HepG2 (cell line): Measurements from ENCODE around the gene RORB. TPM values are rescaled to one million over a fixed set of nuclear protein-coding genes. Genes with fewer than 3 reads are reported as not detected.
A peak's percentile ranks its signal among the peaks of the same experiment; 100 is the strongest.

Experiments
- ATAC-seq: fragments of 200-7000 bp; cut with Tn5 transposase; 3 replicates; pipeline ENCODE4 v1.9.1; 2020; ENCODE audit warnings: mild to moderate bottlenecking, moderate library complexity
- BruUV-seq: library from RNA; stranded (reverse); fragments of 400-500 nt; replicated peaks from 2 replicates; lab custom pipeline; 2021; lab: Mats Ljungman, UMichigan
- CTCF ChIA-PET: fragments of 300-600 bp; formaldehyde crosslinking; extraction: SDS; loops from one replicate; lab custom pipeline; 2021; ENCODE audit warnings: low total read pairs, inconsistent platforms, low intra/inter-chr PET ratio; lab: Yijun Ruan, JAX
- POLR2A ChIA-PET: fragments of 350-600 bp; sonication (Branson Sonifier 250); formaldehyde crosslinking; loops from one replicate; lab custom pipeline; 2020; ENCODE audit warnings: antibody characterized with exemption, inconsistent platforms; lab: Yijun Ruan, JAX
- DNase-seq: peaks from one replicate; pipeline ENCODE4 v3.0.0-alpha.2; 2015; ENCODE audit warnings: low spot score
- FAIRE-seq: peaks from 3 replicates; lab custom pipeline; 2011; peaks lifted over from hg19 to GRCh38; lab: Jason Lieb, UNC
- H2AFZ ChIP-seq: one replicate; pipeline ENCODE4 v1.6.1; 2011; ENCODE audit warnings: low read length, inconsistent platforms
- H3K27ac ChIP-seq: fragments of 300-600 bp; 3 replicates; pipeline ENCODE4 v1.8.0; 2011; ENCODE audit warnings: mixed run types, mild to moderate bottlenecking, mixed read lengths, low read length, inconsistent platforms; ENCODE audit not compliant: insufficient read depth; ENCODE audit errors: extremely low read length
- H3K27me3 ChIP-seq, 2 experiments: fragments of 200-600 bp in 1 of 2; 2 replicates in 1 of 2; 3 replicates in 1 of 2; pipeline versions ENCODE4 v1.6.0 to v1.8.0; 2011; ENCODE audit warnings: low read length in 2 of 2, mild to moderate bottlenecking in 2 of 2, moderate library complexity in 2 of 2, inconsistent platforms in 1 of 2; ENCODE audit not compliant: insufficient read depth in 2 of 2, control insufficient read depth in 1 of 2
- H3K36me3 ChIP-seq, 2 experiments: fragments of 200-600 bp in 1 of 2; replicated peaks in 1 of 2; 2 replicates in 1 of 2; 3 replicates in 1 of 2; pipeline versions ENCODE4 v1.5.1 to v1.8.0; 2011; ENCODE audit warnings: low read length in 2 of 2, inconsistent platforms in 1 of 2; ENCODE audit not compliant: insufficient read depth in 2 of 2, control insufficient read depth in 1 of 2
- H3K4me1 ChIP-seq: 2 replicates; pipeline ENCODE4 v1.5.1; 2012; ENCODE audit warnings: low read length, inconsistent platforms; ENCODE audit not compliant: insufficient read depth
- H3K4me2 ChIP-seq: 2 replicates; pipeline ENCODE4 v1.6.0; 2011; ENCODE audit warnings: low read depth, low read length, inconsistent platforms
- H3K4me3 ChIP-seq, 3 experiments: fragments of 200-600 bp in 1 of 3; sonication (generic), shearing (Covaris generic) in 1 of 3; replicated peaks in 1 of 3; 2 replicates each; pipeline ENCODE4 v1.5.1; 2011 to 2016; ENCODE audit warnings: low read length in 3 of 3, inconsistent platforms in 2 of 3, low read depth in 2 of 3, mild to moderate bottlenecking in 2 of 3, control low read depth in 1 of 3, mixed read lengths in 1 of 3; ENCODE audit not compliant: insufficient read depth in 1 of 3
- H3K79me2 ChIP-seq: one replicate; pipeline ENCODE4 v1.6.1; 2011; ENCODE audit warnings: low read length, inconsistent platforms; ENCODE audit not compliant: insufficient read depth
- H3K9ac ChIP-seq: 2 replicates; pipeline ENCODE4 v1.6.0; 2011; ENCODE audit warnings: mild to moderate bottlenecking, low read depth, low read length, inconsistent platforms; ENCODE audit not compliant: insufficient read depth
- H3K9me3 ChIP-seq: 2 replicates; pipeline ENCODE4 v1.5.1; 2012; ENCODE audit warnings: mild to moderate bottlenecking, low read length
- H4K20me1 ChIP-seq: 2 replicates; pipeline ENCODE4 v1.6.0; 2011; ENCODE audit warnings: inconsistent platforms, mild to moderate bottlenecking, low read length, moderate library complexity; ENCODE audit not compliant: insufficient read depth
- ESRRA ChIP-seq: sonication (generic); formaldehyde crosslinking; IDR thresholded peaks from 2 replicates; pipeline ENCODE4 v1.5.1; 2020; ENCODE audit warnings: mild to moderate bottlenecking, low read depth, missing genetic modification reagents
- ZNF10 ChIP-seq: sonication (generic); formaldehyde crosslinking; IDR thresholded peaks from 2 replicates; pipeline ENCODE4 v1.4.0; 2020; ENCODE audit warnings: mild to moderate bottlenecking, low read depth, missing genetic modification reagents, borderline replicate concordance
- ZNF101 ChIP-seq: sonication (generic); formaldehyde crosslinking; IDR thresholded peaks from 2 replicates; pipeline ENCODE4 v1.4.0; 2020; ENCODE audit warnings: mild to moderate bottlenecking, low read depth, missing genetic modification reagents, borderline replicate concordance
- ZNF574 ChIP-seq: sonication (generic); formaldehyde crosslinking; IDR thresholded peaks from 2 replicates; pipeline ENCODE4 v1.4.0; 2020; ENCODE audit warnings: missing genetic modification reagents
- ZNF800 ChIP-seq: sonication (generic); formaldehyde crosslinking; IDR thresholded peaks from 2 replicates; pipeline ENCODE4 v1.4.0; 2020; ENCODE audit warnings: missing genetic modification reagents
- WGBS: methylation state at CpG from one replicate; pipeline ENCODE4 v1.1.6; 2017; ENCODE audit warnings: low lambda C conversion rate; 5-methylcytosine and 5-hydroxymethylcytosine counted together
- in situ Hi-C: cut with HindIII; loops from 2 replicates; pipeline ENCODE4 v1.10.0; 2017; ENCODE audit warnings: low pct_unique_long_range_greater_than_20kb; ENCODE audit not compliant: extremely low pct_ligation_motif_present
- intact Hi-C: fragments of 100-400 bp; cut with micrococcal nuclease; formaldehyde crosslinking; loops from one replicate; pipeline ENCODE4 v1.10.0; 2022; ENCODE audit not compliant: unreplicated experiment
- polyA plus RNA-seq, 8 experiments: library from polyadenylated mRNA; depleted of rRNA in 3 of 8; stranded (reverse) in 7 of 8; unstranded in 1 of 8; fragments of >200 nt; fragmentation: Illumina TruSeq in 4 of 8; extraction: Trizol in 4 of 8; gene quantifications; 2 replicates each; pipeline versions ENCODE4 v1.2.1 to v1.2.3, GENCODE V29; 2011 to 2016; ENCODE audit warnings: low read depth in 4 of 8, missing spikeins in 1 of 8, mixed read lengths in 1 of 8; ENCODE audit not compliant: insufficient read depth in 1 of 8
- total RNA-seq, 5 experiments: library from RNA; depleted of rRNA; stranded (reverse); fragments of >200 nt; fragmentation: Illumina TruSeq; extraction: Trizol; gene quantifications; 2 replicates each; pipeline ENCODE4 v1.2.3, GENCODE V29; 2016; ENCODE audit warnings: low read depth in 1 of 5

The RORB gene
- total and polyA plus RNA-seq, 2 of the 13 experiments (the other 11 are each of a cell fraction or from before 2014, with no cell fraction given): not detected

- no peak for TF ChIP-seq ZNF574 (CRISPR knock-in tag)
- TF ChIP-seq ZNF10: no peak
- no peak for TF ChIP-seq ESRRA (CRISPR knock-in tag)
Measured at GRCh38 chr9:74496406-74496805, 729 bp upstream of the RORB start (continued).

GRCh38 chr9:74497748-74498620 lies 849 bp downstream of the RORB start:
- Histone ChIP-seq H3K4me2 (peak overlapping the region; percentile 63; the same call in 1 of the 2 replicates), H3K27me3 (peaks cover 4 to 36% of the 10 kb centered on the region in 2 experiments; a peak in 3 of 5 replicates), H3K9me3 (no peaks in the 10 kb centered on the region), H3K36me3 (no peaks in the 10 kb centered on the region), H3K79me2 (no peaks in the 10 kb centered on the region), H2AFZ (no peak overlapping the region), H4K20me1 (no peaks in the 10 kb centered on the region), H3K27ac (no peak overlapping the region), H3K9ac (no peak overlapping the region), H3K4me3 (peak overlapping the region in 1 of 3 experiments; percentile 37; a peak in 1 of 6 replicates), H3K4me1 (peaks cover 6% of the 10 kb centered on the region; the same call in 1 of the 2 replicates)
- 39% methylated on average over 52 of the region's 77 CpGs for WGBS
- ChIA-PET CTCF (no interaction called here), POLR2A (no interaction called here)
- in situ Hi-C loops (no loop called here), intact Hi-C loops (no loop called here)
- ATAC-seq: peak; percentile 13; the same call in 2 of the 3 replicates
- TF ChIP-seq ZNF800 (CRISPR knock-in tag) (peak; percentile 47; the same call in 1 of the 2 replicates), ZNF101 (no peak)
- BruUV-seq: no TSS peak
- no peak for FAIRE-seq
- DNase-seq: no peak
